Peyer's patch (tissue), 4 donors: ENCODE measurements around the gene ELAPOR1.

Experiments
- POLR2A ChIP-seq, 2 donors: fragments of 450-650 bp; IDR thresholded peaks; one replicate each; pipeline ENCODE4 v1.5.1; 2017; ENCODE audit warnings: antibody characterized with exemption in 2 of 2, mild to moderate bottlenecking in 2 of 2, moderate library complexity in 2 of 2
- TF ChIP-seq, protein P1 (sequence below), 6 experiments: fragments of 450-650 bp in 4 of 6; fragments of 200-600 bp in 2 of 6; sonication (generic) in 1 of 6; IDR thresholded peaks; one replicate each; pipeline ENCODE4 v1.5.1; 2017 to 2019; ENCODE audit warnings: antibody characterized with exemption in 6 of 6, mild to moderate bottlenecking in 3 of 6, moderate library complexity in 1 of 6

- TF ChIP-seq, protein P1, sequence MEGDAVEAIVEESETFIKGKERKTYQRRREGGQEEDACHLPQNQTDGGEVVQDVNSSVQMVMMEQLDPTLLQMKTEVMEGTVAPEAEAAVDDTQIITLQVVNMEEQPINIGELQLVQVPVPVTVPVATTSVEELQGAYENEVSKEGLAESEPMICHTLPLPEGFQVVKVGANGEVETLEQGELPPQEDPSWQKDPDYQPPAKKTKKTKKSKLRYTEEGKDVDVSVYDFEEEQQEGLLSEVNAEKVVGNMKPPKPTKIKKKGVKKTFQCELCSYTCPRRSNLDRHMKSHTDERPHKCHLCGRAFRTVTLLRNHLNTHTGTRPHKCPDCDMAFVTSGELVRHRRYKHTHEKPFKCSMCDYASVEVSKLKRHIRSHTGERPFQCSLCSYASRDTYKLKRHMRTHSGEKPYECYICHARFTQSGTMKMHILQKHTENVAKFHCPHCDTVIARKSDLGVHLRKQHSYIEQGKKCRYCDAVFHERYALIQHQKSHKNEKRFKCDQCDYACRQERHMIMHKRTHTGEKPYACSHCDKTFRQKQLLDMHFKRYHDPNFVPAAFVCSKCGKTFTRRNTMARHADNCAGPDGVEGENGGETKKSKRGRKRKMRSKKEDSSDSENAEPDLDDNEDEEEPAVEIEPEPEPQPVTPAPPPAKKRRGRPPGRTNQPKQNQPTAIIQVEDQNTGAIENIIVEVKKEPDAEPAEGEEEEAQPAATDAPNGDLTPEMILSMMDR (IDR thresholded peaks at IDR 0.05): no peak
- no peak for TF ChIP-seq POLR2A (IDR thresholded peaks at IDR 0.05)
Observed at GRCh38 chr1:109162626-109163025, 48.7 kb downstream of the ELAPOR1 start.
